Loucy (cell line): ENCODE data around the gene CFC1.
"Not testable (repeated sequence)": the region's sequence is repeated elsewhere in the genome, so short reads cannot be mapped to it uniquely, and the experiment has no call there.

Experiments used
- H2AFZ ChIP-seq: fragments of 200-600 bp; sonication (generic); 2 replicates; pipeline ENCODE4 v1.6.0; 2016; ENCODE audit warnings: antibody characterized with exemption, mild to moderate bottlenecking, low read length, moderate library complexity
- H3F3A ChIP-seq: fragments of 200-600 bp; 2 replicates; pipeline ENCODE4 v1.6.0; 2016; ENCODE audit warnings: antibody characterized with exemption, low read depth, mild to moderate bottlenecking
- H3K27me3 ChIP-seq: fragments of 200-600 bp; sonication (generic); 2 replicates; pipeline ENCODE4 v1.6.1; 2014; ENCODE audit warnings: low read length, mild to moderate bottlenecking; ENCODE audit not compliant: insufficient read depth, poor library complexity, severe bottlenecking
- H3K36me3 ChIP-seq: fragments of 200-600 bp; sonication (generic); 2 replicates; pipeline ENCODE4 v1.6.1; 2016; ENCODE audit warnings: low read length; ENCODE audit not compliant: insufficient read depth
- H3K4me1 ChIP-seq: fragments of 200-600 bp; sonication (generic); 2 replicates; pipeline ENCODE4 v1.5.1; 2014; ENCODE audit warnings: low read length, mild to moderate bottlenecking; ENCODE audit not compliant: insufficient read depth, poor library complexity, severe bottlenecking
- H3K4me2 ChIP-seq: fragments of 200-600 bp; sonication (generic); 2 replicates; pipeline ENCODE4 v1.6.0; 2014; ENCODE audit warnings: antibody characterized with exemption, low read length, low read depth, mild to moderate bottlenecking; ENCODE audit not compliant: poor library complexity, severe bottlenecking
- H3K4me3 ChIP-seq: fragments of 200-600 bp; sonication (generic); 2 replicates; pipeline ENCODE4 v1.5.1; 2014; ENCODE audit warnings: low read length, mild to moderate bottlenecking, mixed read lengths; ENCODE audit not compliant: poor library complexity, severe bottlenecking
- H3K79me2 ChIP-seq: fragments of 200-600 bp; sonication (generic); 2 replicates; pipeline ENCODE4 v1.6.1; 2014; ENCODE audit warnings: low read length; ENCODE audit not compliant: insufficient read depth
- H3K9ac ChIP-seq: fragments of 200-600 bp; sonication (generic); 2 replicates; pipeline ENCODE4 v1.6.0; 2014; ENCODE audit warnings: mild to moderate bottlenecking, low read depth, low read length, moderate library complexity; ENCODE audit not compliant: poor library complexity, severe bottlenecking
- H3K9me2 ChIP-seq: fragments of 200-600 bp; sonication (generic); replicated peaks from 2 replicates; pipeline ENCODE4 v1.6.1; 2016; ENCODE audit warnings: low read depth, low read length, mixed read lengths
- H3K9me3 ChIP-seq: fragments of 200-600 bp; sonication (generic); 2 replicates; pipeline ENCODE4 v1.6.1; 2014; ENCODE audit warnings: mild to moderate bottlenecking, antibody characterized with exemption, low read length, low read depth; ENCODE audit not compliant: insufficient read depth
- H4K20me1 ChIP-seq: fragments of 200-600 bp; sonication (generic); 2 replicates; pipeline ENCODE4 v1.6.0; 2014; ENCODE audit warnings: antibody characterized with exemption, low read length, mild to moderate bottlenecking; ENCODE audit not compliant: insufficient read depth, poor library complexity, severe bottlenecking

The CFC1 gene

DNA sequence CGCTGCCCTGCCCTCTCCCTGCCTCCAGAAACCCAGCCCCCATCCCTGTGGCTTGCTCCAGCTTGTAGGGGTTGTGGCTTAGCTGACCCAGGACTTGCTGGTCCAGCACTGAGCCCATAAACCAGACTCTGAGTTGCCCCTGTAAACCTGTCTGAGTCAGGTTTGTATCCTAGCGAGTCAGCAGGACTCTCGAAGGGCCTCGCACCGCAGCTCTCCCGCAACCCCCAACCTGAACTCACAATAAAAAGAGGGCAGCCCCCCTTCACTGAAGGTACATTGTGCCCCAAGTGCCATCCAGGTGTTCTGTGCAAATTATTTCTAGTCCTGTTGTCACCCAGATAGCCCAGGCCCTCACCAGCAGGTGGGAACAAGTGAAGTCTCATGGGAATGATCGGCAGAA lies 17.9 kb downstream of the CFC1 start:
- not testable (repeated sequence) for H3K9me3 ChIP-seq, H3K4me3 ChIP-seq, H4K20me1 ChIP-seq, H3K36me3 ChIP-seq, H3F3A ChIP-seq, H3K9me2 ChIP-seq, H3K79me2 ChIP-seq, H3K4me1 ChIP-seq, H3K4me2 ChIP-seq, H3K27me3 ChIP-seq, H3K9ac ChIP-seq, H2AFZ ChIP-seq

- not testable (repeated sequence) for H3K9ac ChIP-seq, H3K4me3 ChIP-seq, H3K9me3 ChIP-seq, H3K27me3 ChIP-seq, H3K36me3 ChIP-seq, H3K79me2 ChIP-seq, H3K4me2 ChIP-seq, H3K9me2 ChIP-seq, H4K20me1 ChIP-seq, H2AFZ ChIP-seq, H3F3A ChIP-seq, H3K4me1 ChIP-seq
Observed at GRCh38 chr2:130579121-130579520, 20.3 kb downstream of the CFC1 start.

- not testable (repeated sequence) for H3K27me3 ChIP-seq, H3K4me2 ChIP-seq, H3K4me1 ChIP-seq, H2AFZ ChIP-seq, H3K4me3 ChIP-seq, H3K79me2 ChIP-seq, H3K36me3 ChIP-seq, H3F3A ChIP-seq, H4K20me1 ChIP-seq, H3K9me3 ChIP-seq, H3K9ac ChIP-seq, H3K9me2 ChIP-seq
Observed at GRCh38 chr2:130577559-130577958, 21.8 kb downstream of the CFC1 start.

DNA sequence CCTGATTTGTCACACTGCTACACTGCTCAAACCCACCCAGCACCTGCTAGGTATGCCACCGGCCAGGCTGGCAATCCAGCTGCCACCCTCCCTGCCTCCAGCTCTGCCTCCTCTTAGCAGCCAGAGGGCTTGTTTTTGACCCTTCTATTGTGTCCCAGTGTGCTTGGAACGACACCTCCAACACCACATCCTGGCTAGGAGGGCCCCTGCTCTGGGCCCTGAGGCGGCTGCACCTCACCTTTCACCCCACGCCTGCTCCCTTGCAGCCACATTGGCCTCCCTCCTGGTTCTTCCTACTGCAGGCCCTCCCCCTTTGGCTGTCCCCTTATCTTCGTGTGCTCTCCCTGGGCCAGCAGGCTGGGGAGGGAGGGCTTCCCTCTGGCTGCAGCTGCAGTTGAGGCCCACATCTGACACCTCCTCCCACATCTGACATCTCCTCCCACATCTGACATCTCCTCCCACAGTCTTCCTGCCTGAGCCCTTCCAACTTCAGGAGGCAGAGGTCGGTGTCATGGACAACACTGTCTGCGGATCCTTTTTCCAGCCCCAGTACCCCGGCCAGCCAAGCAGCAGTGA lies 23.1 kb downstream of the CFC1 start:
- not testable (repeated sequence) for H3K27me3 ChIP-seq, H3K9me2 ChIP-seq, H3K9me3 ChIP-seq, H4K20me1 ChIP-seq, H3K4me3 ChIP-seq, H3K79me2 ChIP-seq, H3F3A ChIP-seq, H3K36me3 ChIP-seq, H3K9ac ChIP-seq, H2AFZ ChIP-seq, H3K4me2 ChIP-seq, H3K4me1 ChIP-seq

DNA sequence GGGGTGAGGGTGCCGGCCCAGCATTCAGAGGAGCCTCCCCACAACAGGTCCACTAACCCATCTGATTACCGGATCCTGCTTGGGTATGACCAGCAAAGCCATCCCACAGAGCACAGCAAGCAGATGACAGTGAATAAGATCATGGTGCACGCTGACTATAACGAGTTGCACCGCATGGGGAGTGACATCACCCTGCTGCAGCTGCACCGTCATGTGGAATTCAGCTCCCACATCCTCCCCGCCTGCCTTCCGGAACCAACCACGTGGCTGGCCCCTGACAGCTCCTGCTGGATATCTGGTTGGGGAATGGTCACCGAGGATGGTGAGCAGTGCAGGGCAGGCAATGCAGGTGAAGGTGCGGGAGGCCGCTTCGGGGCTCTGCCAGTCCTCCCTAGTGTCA lies 25.1 kb downstream of the CFC1 start:
- H3F3A ChIP-seq, H3K36me3 ChIP-seq, H3K27me3 ChIP-seq, H3K4me1 ChIP-seq, H2AFZ ChIP-seq, H3K4me3 ChIP-seq, H3K9me2 ChIP-seq, H3K9ac ChIP-seq, H3K79me2 ChIP-seq, H4K20me1 ChIP-seq, H3K9me3 ChIP-seq, H3K4me2 ChIP-seq: not testable (repeated sequence)

DNA sequence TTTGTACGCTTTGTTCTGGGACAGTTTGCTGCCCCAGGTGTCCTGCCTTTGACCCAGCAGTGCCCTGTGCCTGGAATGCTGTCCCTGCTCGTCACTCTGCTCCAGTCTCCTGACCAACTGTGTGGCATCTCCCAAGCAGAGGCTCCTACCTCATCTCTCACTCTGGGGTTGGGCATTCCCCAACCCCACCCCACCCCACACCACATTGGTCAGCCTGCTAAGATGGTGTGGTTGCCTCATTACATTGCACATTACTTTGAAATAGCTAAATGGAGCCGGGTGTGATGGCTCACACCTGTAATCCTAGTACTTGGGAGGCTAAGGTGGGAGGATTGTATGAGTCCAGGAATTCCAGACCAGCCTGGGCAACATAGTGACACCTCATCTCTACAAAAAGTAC lies 27.4 kb downstream of the CFC1 start:
- not testable (repeated sequence) for H3K9me2 ChIP-seq, H3K36me3 ChIP-seq, H3F3A ChIP-seq, H3K4me1 ChIP-seq, H3K9me3 ChIP-seq, H3K27me3 ChIP-seq, H3K4me3 ChIP-seq, H4K20me1 ChIP-seq, H2AFZ ChIP-seq, H3K9ac ChIP-seq, H3K79me2 ChIP-seq, H3K4me2 ChIP-seq

DNA sequence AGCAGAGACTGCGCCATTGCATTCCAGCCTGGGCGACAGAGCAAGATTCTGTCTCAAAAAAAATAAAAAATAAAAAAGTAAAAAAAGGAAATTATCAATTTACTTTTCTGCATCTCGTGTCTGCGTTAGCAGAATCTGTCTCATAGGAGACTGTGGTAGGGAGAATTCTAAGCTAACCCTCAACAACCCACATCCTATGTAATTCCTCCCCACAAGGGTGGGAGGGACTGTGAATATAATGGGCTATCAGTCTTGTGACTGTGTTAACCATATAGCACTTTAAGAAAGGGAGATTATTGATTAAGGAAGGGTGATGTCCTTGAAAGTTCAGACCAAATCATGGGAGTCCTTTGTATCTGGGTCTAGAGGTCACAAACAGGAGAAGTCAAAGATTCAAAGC lies 33.2 kb downstream of the CFC1 start:
- H3K9me3 ChIP-seq, H3K36me3 ChIP-seq, H3F3A ChIP-seq, H3K4me3 ChIP-seq, H3K9ac ChIP-seq, H3K4me1 ChIP-seq, H3K79me2 ChIP-seq, H3K27me3 ChIP-seq, H4K20me1 ChIP-seq, H2AFZ ChIP-seq, H3K9me2 ChIP-seq, H3K4me2 ChIP-seq: not testable (repeated sequence)

DNA sequence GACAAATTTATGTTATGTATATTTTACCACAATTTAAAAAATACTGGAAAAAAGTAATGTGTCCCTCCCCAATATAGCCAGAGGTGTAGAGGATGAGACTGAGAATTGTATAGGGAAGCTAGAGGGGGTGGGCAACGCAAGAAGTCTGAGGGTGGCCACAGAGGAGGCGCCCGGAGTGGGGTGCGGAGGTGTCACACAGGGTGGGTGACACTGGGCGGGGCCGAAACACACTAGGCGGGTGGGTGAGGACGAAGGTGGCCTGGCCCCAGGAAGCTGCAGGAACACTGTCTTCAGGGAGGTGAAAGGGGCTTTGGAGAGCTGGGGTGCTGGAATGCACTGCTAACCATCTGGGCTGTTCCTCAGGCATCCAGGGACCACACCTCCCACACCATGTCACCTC lies 42.9 kb downstream of the CFC1 start:
- not testable (repeated sequence) for H3K9me2 ChIP-seq, H2AFZ ChIP-seq, H3K9me3 ChIP-seq, H3K4me3 ChIP-seq, H3F3A ChIP-seq, H3K4me2 ChIP-seq, H3K4me1 ChIP-seq, H3K36me3 ChIP-seq, H4K20me1 ChIP-seq, H3K9ac ChIP-seq, H3K79me2 ChIP-seq, H3K27me3 ChIP-seq
